HAP-1 (cell line): ENCODE data around the gene CTNND2.

Experiments
- DNase-seq, 2 experiments: peaks; one replicate each; pipeline ENCODE4 v3.0.0-alpha.2; 2016 to 2020; ENCODE audit warnings: low spot score in 2 of 2
- H3K27me3 ChIP-seq: fragments of 250-450 bp; sonication (Bioruptor Pico); 2 replicates; pipeline ENCODE4 v1.5.1; 2020; ENCODE audit warnings: low read depth, mild to moderate bottlenecking, moderate library complexity
- H3K36me3 ChIP-seq: fragments of 250-450 bp; sonication (Bioruptor Pico); replicated peaks from 2 replicates; pipeline ENCODE4 v1.5.1; 2020; ENCODE audit warnings: mild to moderate bottlenecking
- H3K4me1 ChIP-seq: fragments of 250-450 bp; sonication (Bioruptor Pico); 2 replicates; pipeline ENCODE4 v1.5.1; 2020; ENCODE audit warnings: mild to moderate bottlenecking
- H3K4me3 ChIP-seq: fragments of 250-450 bp; sonication (Bioruptor Pico); 2 replicates; pipeline ENCODE4 v1.5.1; 2020; ENCODE audit warnings: mild to moderate bottlenecking, moderate library complexity
- H3K9me3 ChIP-seq: fragments of 250-450 bp; sonication (Bioruptor Pico); 2 replicates; pipeline ENCODE4 v1.5.1; 2020; ENCODE audit warnings: mild to moderate bottlenecking, moderate library complexity
- in situ Hi-C: fragments of 300-500 bp; cut with MboI; formaldehyde crosslinking; loops from 3 replicates; pipeline ENCODE4 v1.14.3; 2020; ENCODE audit warnings: low sequenced_read_pairs, inconsistent platforms, mixed read lengths

The CTNND2 gene

GRCh38 chr5:11224436-11225187 lies 679.6 kb downstream of the CTNND2 start:
- Histone ChIP-seq H3K9me3 (no peaks in the 10 kb centered on the region), H3K27me3 (no peaks in the 10 kb centered on the region), H3K36me3 (no peaks in the 10 kb centered on the region), H3K4me1 (no peaks in the 10 kb centered on the region), H3K4me3 (no peak overlapping the region)
- in situ Hi-C loops, result no loop called here
- DNase-seq, result no peak

GRCh38 chr5:11222169-11222568 lies 682.1 kb downstream of the CTNND2 start:
- Histone ChIP-seq H3K4me1 (no peaks in the 10 kb centered on the region), H3K4me3 (no peak overlapping the region), H3K36me3 (no peaks in the 10 kb centered on the region), H3K9me3 (no peaks in the 10 kb centered on the region), H3K27me3 (no peaks in the 10 kb centered on the region)
- DNase-seq, result no peak
- in situ Hi-C loops, result no loop called here

GRCh38 chr5:11214864-11215644 lies 689.2 kb downstream of the CTNND2 start:
- no peaks in the 10 kb centered on the region for H3K36me3 ChIP-seq
- in situ Hi-C loops, result no loop called here
- no peak for DNase-seq
- no peaks in the 10 kb centered on the region for H3K4me1 ChIP-seq
- no peaks in the 10 kb centered on the region for H3K9me3 ChIP-seq
- H3K27me3 ChIP-seq, result no peaks in the 10 kb centered on the region; the same call in 1 of the 2 replicates
- H3K4me3 ChIP-seq, result no peak overlapping the region

GRCh38 chr5:11212706-11213105 lies 691.5 kb downstream of the CTNND2 start:
- in situ Hi-C loops, result no loop called here
- no peaks in the 10 kb centered on the region; the same call in 1 of the 2 replicates for H3K27me3 ChIP-seq
- H3K4me1 ChIP-seq, result no peaks in the 10 kb centered on the region
- H3K4me3 ChIP-seq, result no peak overlapping the region
- no peaks in the 10 kb centered on the region for H3K9me3 ChIP-seq
- H3K36me3 ChIP-seq, result no peaks in the 10 kb centered on the region
- no peak for DNase-seq

- DNase-seq, result no peak
- in situ Hi-C loops, result no loop called here
These were observed 706.5 kb downstream of the CTNND2 start for GRCh38 chr5:11197726-11198125.

GRCh38 chr5:11191673-11192072 lies 712.6 kb downstream of the CTNND2 start:
- Histone ChIP-seq H3K9me3 (no peaks in the 10 kb centered on the region), H3K27me3 (no peaks in the 10 kb centered on the region), H3K4me3 (no peak overlapping the region), H3K4me1 (no peaks in the 10 kb centered on the region), H3K36me3 (no peaks in the 10 kb centered on the region)
- in situ Hi-C loops, result no loop called here
- DNase-seq, result no peak

More at GRCh38 chr5:11197726-11198125, 706.5 kb downstream of the CTNND2 start:
- Histone ChIP-seq H3K4me3 (no peak overlapping the region), H3K4me1 (no peaks in the 10 kb centered on the region), H3K36me3 (no peaks in the 10 kb centered on the region), H3K9me3 (no peaks in the 10 kb centered on the region), H3K27me3 (no peaks in the 10 kb centered on the region)

GRCh38 chr5:11182441-11183080 lies 721.7 kb downstream of the CTNND2 start:
- Histone ChIP-seq H3K36me3 (no peaks in the 10 kb centered on the region), H3K4me3 (no peak overlapping the region), H3K4me1 (no peaks in the 10 kb centered on the region), H3K9me3 (no peaks in the 10 kb centered on the region), H3K27me3 (no peaks in the 10 kb centered on the region)
- DNase-seq, result peak in 1 of 2 experiments; percentile 23
- in situ Hi-C loops, result no loop called here

GRCh38 chr5:11181940-11182339 lies 722.3 kb downstream of the CTNND2 start:
- H3K4me1 ChIP-seq, result no peaks in the 10 kb centered on the region
- no peak for DNase-seq
- in situ Hi-C loops, result no loop called here
- H3K9me3 ChIP-seq, result no peaks in the 10 kb centered on the region
- no peaks in the 10 kb centered on the region for H3K36me3 ChIP-seq
- H3K4me3 ChIP-seq, result no peak overlapping the region
- no peaks in the 10 kb centered on the region for H3K27me3 ChIP-seq

GRCh38 chr5:11180890-11181289 lies 723.4 kb downstream of the CTNND2 start:
- Histone ChIP-seq H3K36me3 (no peaks in the 10 kb centered on the region), H3K4me3 (no peak overlapping the region), H3K4me1 (no peaks in the 10 kb centered on the region), H3K27me3 (no peaks in the 10 kb centered on the region), H3K9me3 (no peaks in the 10 kb centered on the region)
- no peak for DNase-seq
- in situ Hi-C loops, result no loop called here

- no peak for DNase-seq
- H3K36me3 ChIP-seq, result no peaks in the 10 kb centered on the region
- no peaks in the 10 kb centered on the region for H3K9me3 ChIP-seq
- no peaks in the 10 kb centered on the region for H3K4me1 ChIP-seq
- in situ Hi-C loops, result no loop called here
- H3K27me3 ChIP-seq, result no peaks in the 10 kb centered on the region
- no peak overlapping the region for H3K4me3 ChIP-seq
These were observed 726.1 kb downstream of the CTNND2 start for GRCh38 chr5:11177999-11178711.

GRCh38 chr5:11174591-11174990 lies 729.7 kb downstream of the CTNND2 start:
- in situ Hi-C loops, result no loop called here
- Histone ChIP-seq H3K36me3 (no peaks in the 10 kb centered on the region), H3K9me3 (no peaks in the 10 kb centered on the region), H3K4me1 (no peaks in the 10 kb centered on the region), H3K4me3 (no peak overlapping the region), H3K27me3 (no peaks in the 10 kb centered on the region)
- no peak for DNase-seq

- Histone ChIP-seq H3K9me3 (no peaks in the 10 kb centered on the region), H3K4me3 (no peak overlapping the region), H3K4me1 (no peaks in the 10 kb centered on the region), H3K36me3 (no peaks in the 10 kb centered on the region), H3K27me3 (no peaks in the 10 kb centered on the region)
- DNase-seq, result no peak
- in situ Hi-C loops, result no loop called here
These were observed 731.8 kb downstream of the CTNND2 start for GRCh38 chr5:11172484-11172883.

- Histone ChIP-seq H3K27me3 (no peaks in the 10 kb centered on the region), H3K4me1 (no peaks in the 10 kb centered on the region), H3K9me3 (no peaks in the 10 kb centered on the region), H3K4me3 (no peak overlapping the region), H3K36me3 (no peaks in the 10 kb centered on the region)
- DNase-seq, result no peak
- in situ Hi-C loops, result no loop called here
These were observed 733.0 kb downstream of the CTNND2 start for GRCh38 chr5:11171236-11171635.
